Endothelial cell of umbilical vein (primary cell): ENCODE measurements around the gene SYNE1. TPM values are rescaled to one million over a fixed set of nuclear protein-coding genes. Genes with fewer than 3 reads are reported as not detected.

Source experiments
- BruUV-seq: library from RNA; stranded (reverse); fragments of 400-500 nt; replicated peaks from 2 replicates; lab custom pipeline; 2021; lab: Mats Ljungman, UMichigan
- CTCF ChIA-PET: fragments of 300-600, 350-600 bp; sonication (Branson Sonifier 250); formaldehyde crosslinking; loops from one replicate; lab custom pipeline; 2021; ENCODE audit warnings: antibody characterized with exemption, inconsistent platforms; lab: Charles Lee
- POLR2A ChIA-PET: fragments of 300-600, 350-600 bp; sonication (Branson Sonifier 250); formaldehyde crosslinking; loops from one replicate; lab custom pipeline; 2021; ENCODE audit warnings: antibody characterized with exemption, inconsistent platforms; lab: Charles Lee
- DNase-seq: peaks from one replicate; pipeline ENCODE4 v3.0.0-alpha.2; 2011; ENCODE audit warnings: low read depth, low spot score
- FAIRE-seq: peaks from 2 replicates; lab custom pipeline; 2011; peaks lifted over from hg19 to GRCh38; lab: Jason Lieb, UNC
- H2AFZ ChIP-seq: 2 replicates; pipeline ENCODE4 v1.6.0; 2012; ENCODE audit warnings: low read depth, low read length, control low read depth, inconsistent platforms
- H3K27ac ChIP-seq: 2 replicates; pipeline ENCODE4 v1.5.1; 2011; ENCODE audit warnings: low read depth, mild to moderate bottlenecking, control low read depth, low read length, moderate library complexity; ENCODE audit not compliant: insufficient read depth
- H3K27me3 ChIP-seq, 2 experiments: 2 replicates each; pipeline versions ENCODE4 v1.6.0 to v1.6.1; 2011; ENCODE audit warnings: low read length in 2 of 2, mixed read lengths in 1 of 2; ENCODE audit not compliant: control insufficient read depth in 2 of 2, insufficient read depth in 2 of 2
- H3K36me3 ChIP-seq, 2 experiments: 2 replicates in 1 of 2; 3 replicates in 1 of 2; pipeline ENCODE4 v1.5.1; 2011; ENCODE audit warnings: low read length in 2 of 2, mild to moderate bottlenecking in 1 of 2, moderate library complexity in 1 of 2; ENCODE audit not compliant: control insufficient read depth in 2 of 2, insufficient read depth in 2 of 2; ENCODE audit errors: extremely low read depth in 1 of 2
- H3K4me1 ChIP-seq: 3 replicates; pipeline ENCODE4 v1.5.1; 2011; ENCODE audit warnings: mild to moderate bottlenecking, low read length; ENCODE audit not compliant: control insufficient read depth, insufficient read depth; ENCODE audit errors: extremely low read depth
- H3K4me2 ChIP-seq: 2 replicates; pipeline ENCODE4 v1.6.1; 2011; ENCODE audit warnings: low read length, control low read depth, mixed read lengths; ENCODE audit not compliant: insufficient read depth
- H3K4me3 ChIP-seq, 3 experiments: fragments of 200-600 bp in 1 of 3; sonication (generic), shearing (Covaris generic) in 1 of 3; replicated peaks in 1 of 3; 2 replicates each; pipeline ENCODE4 v1.5.1; 2011 to 2016; ENCODE audit warnings: control low read depth in 3 of 3, low read length in 3 of 3, mild to moderate bottlenecking in 2 of 3, inconsistent platforms in 1 of 3, low read depth in 1 of 3, moderate library complexity in 1 of 3; ENCODE audit not compliant: insufficient read depth in 1 of 3
- H3K79me2 ChIP-seq: 2 replicates; pipeline ENCODE4 v1.6.0; 2012; ENCODE audit warnings: low read length, inconsistent platforms; ENCODE audit not compliant: control insufficient read depth, insufficient read depth
- H3K9ac ChIP-seq: replicated peaks from 2 replicates; pipeline ENCODE3; 2011; ENCODE audit warnings: low read length, control low read depth; ENCODE audit not compliant: insufficient read depth; ENCODE audit errors: extremely low read depth
- H3K9me1 ChIP-seq: replicated peaks from 3 replicates; pipeline ENCODE4 v1.6.0; 2011; ENCODE audit warnings: mild to moderate bottlenecking, low read length; ENCODE audit not compliant: control insufficient read depth, insufficient read depth; ENCODE audit errors: extremely low read depth
- H3K9me3 ChIP-seq: replicated peaks from 2 replicates; pipeline ENCODE4 v1.5.1; 2012; ENCODE audit warnings: low read length, inconsistent platforms; ENCODE audit not compliant: control insufficient read depth, insufficient read depth
- H4K20me1 ChIP-seq: replicated peaks from 2 replicates; pipeline ENCODE3; 2011; ENCODE audit warnings: mild to moderate bottlenecking, low read length; ENCODE audit not compliant: control insufficient read depth, insufficient read depth; ENCODE audit errors: extremely low read depth
- EZH2 ChIP-seq: IDR thresholded peaks from 2 replicates; pipeline ENCODE4 v1.6.1; 2012; ENCODE audit warnings: borderline replicate concordance, low read depth, mild to moderate bottlenecking, moderate library complexity, low read length, inconsistent platforms; ENCODE audit not compliant: severe bottlenecking
- FOS ChIP-seq: IDR thresholded peaks from 2 replicates; pipeline ENCODE4 v1.6.1; 2011; ENCODE audit warnings: mild to moderate bottlenecking, low read length, moderate library complexity, borderline replicate concordance; ENCODE audit not compliant: insufficient read depth
- GATA2 ChIP-seq: IDR thresholded peaks from 2 replicates; pipeline ENCODE4 v1.7.0; 2011; ENCODE audit warnings: low read depth, mild to moderate bottlenecking, moderate library complexity, mixed read lengths, low read length; ENCODE audit not compliant: insufficient read length, insufficient read depth
- JUN ChIP-seq: IDR thresholded peaks from 2 replicates; pipeline ENCODE4 v1.6.1; 2011; ENCODE audit warnings: borderline replicate concordance, low read depth; ENCODE audit not compliant: insufficient read length, insufficient read depth
- MAX ChIP-seq: IDR thresholded peaks from 2 replicates; pipeline ENCODE4 v1.6.1; 2011; ENCODE audit not compliant: insufficient read depth, insufficient read length
- MYC ChIP-seq: IDR thresholded peaks from one replicate; pipeline ENCODE4 v1.6.1; 2011; ENCODE audit warnings: mild to moderate bottlenecking, low read depth, low read length
- POLR2A ChIP-seq: IDR thresholded peaks from 2 replicates; pipeline ENCODE4 v1.6.1; 2012; ENCODE audit warnings: low read depth, mild to moderate bottlenecking, control low read depth, low read length
- POLR2AphosphoS5 ChIP-seq: IDR thresholded peaks from 2 replicates; pipeline ENCODE4 v1.6.1; 2012; ENCODE audit warnings: low read depth, mild to moderate bottlenecking, control low read depth, low read length, moderate library complexity; ENCODE audit not compliant: insufficient read depth
- dilution Hi-C: fragments of 300-500 bp; cut with MboI; formaldehyde crosslinking; loops from one replicate; pipeline ENCODE4 v1.15.0; 2019; ENCODE audit warnings: low sequenced_read_pairs; ENCODE audit not compliant: extremely low pct_ligation_motif_present
- intact Hi-C: fragments of 100-400 bp; cut with micrococcal nuclease; formaldehyde crosslinking; loops from one replicate; pipeline ENCODE4 v1.10.0; 2022
- polyA plus RNA-seq, 4 experiments: library from polyadenylated mRNA; depleted of rRNA in 3 of 4; stranded (reverse) in 3 of 4; unstranded in 1 of 4; fragments of >200 nt; gene quantifications; 2 replicates each; pipeline versions ENCODE4 v1.2.1 to v1.2.3, GENCODE V29; 2011 to 2012; ENCODE audit warnings: missing spikeins in 1 of 4
- total RNA-seq: library from RNA; stranded (reverse); gene quantifications from 2 replicates; pipeline ENCODE4 v1.2.3, GENCODE V29; 2021
- TF ChIP-seq, protein P1 (sequence below), 2 donors: IDR thresholded peaks; 1 replicate in 1 of 2; 2 replicates in 1 of 2; pipeline ENCODE4 v1.5.1; 2011; ENCODE audit warnings: low read length in 2 of 2, mild to moderate bottlenecking in 2 of 2, moderate library complexity in 2 of 2, control low read depth in 1 of 2, inconsistent platforms in 1 of 2, low read depth in 1 of 2; ENCODE audit not compliant: insufficient read depth in 1 of 2; ENCODE audit errors: extremely low read depth in 1 of 2

Gene SYNE1
- total and polyA plus RNA-seq, 2 donors (not counting 3 experiments of a cell fraction or from before 2014, with no cell fraction given), result 26.5 to 52.3 TPM

- Histone ChIP-seq H3K4me1 (no peaks in the 10 kb centered on the region), H3K9me3 (no peaks in the 10 kb centered on the region), H2AFZ (no peak overlapping the region), H3K79me2 (no peaks in the 10 kb centered on the region), H3K4me2 (no peak overlapping the region), H4K20me1 (no peaks in the 10 kb centered on the region), H3K27me3 (no peaks in the 10 kb centered on the region), H3K36me3 (no peaks in the 10 kb centered on the region), H3K27ac (no peak overlapping the region), H3K9me1 (no peaks in the 10 kb centered on the region), H3K4me3 (no peak overlapping the region), H3K9ac (no peak overlapping the region)
- no TSS peak for BruUV-seq
- intact Hi-C loops (no loop called here), dilution Hi-C loops (no loop called here)
- POLR2A ChIA-PET, result no interaction called here
- CTCF ChIA-PET, result interaction anchor here (1.0 kb wide), 2 partner anchors 8 to 43 kb away, joined by 3 to 5 read pairs; no protein-coding TSS in a partner anchor
- FAIRE-seq, result no peak
- no peak for TF ChIP-seq EZH2
- no peak for TF ChIP-seq MYC
- TF ChIP-seq FOS, result no peak
- TF ChIP-seq GATA2, result no peak
- TF ChIP-seq POLR2AphosphoS5, result no peak
- TF ChIP-seq, protein P1, sequence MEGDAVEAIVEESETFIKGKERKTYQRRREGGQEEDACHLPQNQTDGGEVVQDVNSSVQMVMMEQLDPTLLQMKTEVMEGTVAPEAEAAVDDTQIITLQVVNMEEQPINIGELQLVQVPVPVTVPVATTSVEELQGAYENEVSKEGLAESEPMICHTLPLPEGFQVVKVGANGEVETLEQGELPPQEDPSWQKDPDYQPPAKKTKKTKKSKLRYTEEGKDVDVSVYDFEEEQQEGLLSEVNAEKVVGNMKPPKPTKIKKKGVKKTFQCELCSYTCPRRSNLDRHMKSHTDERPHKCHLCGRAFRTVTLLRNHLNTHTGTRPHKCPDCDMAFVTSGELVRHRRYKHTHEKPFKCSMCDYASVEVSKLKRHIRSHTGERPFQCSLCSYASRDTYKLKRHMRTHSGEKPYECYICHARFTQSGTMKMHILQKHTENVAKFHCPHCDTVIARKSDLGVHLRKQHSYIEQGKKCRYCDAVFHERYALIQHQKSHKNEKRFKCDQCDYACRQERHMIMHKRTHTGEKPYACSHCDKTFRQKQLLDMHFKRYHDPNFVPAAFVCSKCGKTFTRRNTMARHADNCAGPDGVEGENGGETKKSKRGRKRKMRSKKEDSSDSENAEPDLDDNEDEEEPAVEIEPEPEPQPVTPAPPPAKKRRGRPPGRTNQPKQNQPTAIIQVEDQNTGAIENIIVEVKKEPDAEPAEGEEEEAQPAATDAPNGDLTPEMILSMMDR (IDR thresholded peaks at IDR 0.05; ENCODE audit: extremely low read depth in 1 of 2, insufficient read depth in 1 of 2, low read depth in 1 of 2, low read length in 2 of 2), result no peak
- no peak for TF ChIP-seq POLR2A
- TF ChIP-seq JUN, result no peak
- TF ChIP-seq MAX, result no peak
- no peak for DNase-seq
Measured at GRCh38 chr6:152167641-152168603, 469.2 kb downstream of the SYNE1 start.
